NCI-H526 treated with DMSO at 0.1 percent for 48 hours (cell line): ENCODE results near the gene CIP2A.

Experiments used
- DNase-seq: peaks from one replicate; lab custom pipeline; 2025; lab: John Stamatoyannopoulos, UW

CIP2A gene

DNA sequence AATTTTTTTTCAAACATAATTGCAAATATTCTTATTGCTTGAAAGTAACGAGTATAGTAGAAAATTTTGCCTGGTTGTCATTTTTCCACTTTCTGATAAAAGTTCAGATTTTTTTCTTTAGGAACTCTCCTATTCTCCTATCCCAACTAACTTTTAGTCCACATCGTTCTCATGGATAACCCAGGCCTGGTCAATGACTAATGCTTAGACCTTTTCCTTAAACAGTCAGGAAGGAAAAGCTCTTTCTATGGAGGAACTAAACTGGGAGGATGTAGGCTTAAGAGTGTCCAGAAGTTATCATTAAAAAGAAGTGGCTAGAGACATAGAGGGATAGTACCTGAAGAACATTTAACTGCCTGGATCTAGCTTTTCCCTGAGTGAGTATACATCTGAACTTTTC lies 26.7 kb downstream of the CIP2A start:
- no peak for DNase-seq

GRCh38 chr3:108555966-108556581 lies 33.2 kb downstream of the CIP2A start:
- DNase-seq, result no peak

- DNase-seq, result no peak
These were observed 34.2 kb downstream of the CIP2A start for GRCh38 chr3:108554913-108555571.

GRCh38 chr3:108554229-108554628 lies 35.0 kb downstream of the CIP2A start:
- DNase-seq, result no peak

- peak; percentile 3 for DNase-seq
These were observed 36.7 kb downstream of the CIP2A start for GRCh38 chr3:108552267-108553159.

DNA sequence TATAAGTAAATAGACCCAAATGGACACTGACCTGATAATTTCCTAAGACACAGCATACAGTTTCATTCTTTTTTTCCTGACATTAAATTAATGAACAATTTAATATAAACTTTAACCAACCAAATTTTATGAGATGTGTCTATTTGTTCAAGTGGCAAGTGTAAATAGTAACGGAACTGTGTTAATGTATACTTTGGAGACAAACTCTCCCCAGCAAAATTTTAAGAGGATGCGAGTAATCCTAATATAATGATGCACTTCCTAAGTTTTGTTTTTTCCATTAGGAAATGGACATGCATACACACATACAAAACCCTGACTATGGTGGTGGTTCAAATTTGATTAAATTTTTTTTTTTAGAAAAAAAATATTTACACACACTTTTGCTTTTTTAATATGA lies 40.4 kb downstream of the CIP2A start:
- DNase-seq, result no peak

DNA sequence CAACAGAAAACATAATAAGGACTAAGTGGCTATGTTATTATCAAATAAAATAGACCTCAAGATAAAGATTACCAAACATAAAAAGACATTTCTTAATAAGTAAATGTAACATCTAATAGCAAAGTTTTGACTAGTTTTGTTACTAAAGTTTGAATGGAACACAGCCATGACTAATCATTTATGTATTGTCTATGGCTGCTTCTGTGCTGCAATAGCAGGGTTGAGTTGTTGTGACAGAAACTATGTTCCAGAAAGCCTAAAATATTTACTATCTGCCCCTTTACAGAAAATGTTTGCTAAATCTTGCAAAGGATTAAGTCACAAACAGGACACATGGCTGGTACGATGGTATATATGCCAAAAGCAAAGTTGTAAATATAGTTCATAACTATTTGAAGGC lies 40.9 kb downstream of the CIP2A start:
- DNase-seq, result no peak

- DNase-seq, result no peak
These were observed 42.5 kb downstream of the CIP2A start for GRCh38 chr3:108546692-108547091.

DNA sequence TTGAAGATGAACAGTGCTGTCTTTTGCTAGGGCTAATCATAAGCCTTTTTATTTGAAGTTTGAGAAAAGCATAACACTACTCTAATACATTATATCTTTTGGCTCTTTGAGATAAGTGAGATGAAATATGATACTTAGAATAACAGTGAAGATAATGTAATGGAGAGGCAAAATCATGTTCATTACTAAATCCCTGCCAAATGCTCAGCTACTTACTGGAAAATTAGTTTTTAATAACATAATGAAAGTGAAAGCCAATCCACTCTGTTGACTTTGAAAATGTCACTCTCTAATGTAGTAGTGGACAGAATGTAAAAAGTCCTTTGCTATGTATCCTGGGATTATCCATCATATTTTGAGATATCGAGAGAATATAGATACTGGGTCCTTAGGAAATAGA lies 43.0 kb downstream of the CIP2A start:
- no peak for DNase-seq

DNA sequence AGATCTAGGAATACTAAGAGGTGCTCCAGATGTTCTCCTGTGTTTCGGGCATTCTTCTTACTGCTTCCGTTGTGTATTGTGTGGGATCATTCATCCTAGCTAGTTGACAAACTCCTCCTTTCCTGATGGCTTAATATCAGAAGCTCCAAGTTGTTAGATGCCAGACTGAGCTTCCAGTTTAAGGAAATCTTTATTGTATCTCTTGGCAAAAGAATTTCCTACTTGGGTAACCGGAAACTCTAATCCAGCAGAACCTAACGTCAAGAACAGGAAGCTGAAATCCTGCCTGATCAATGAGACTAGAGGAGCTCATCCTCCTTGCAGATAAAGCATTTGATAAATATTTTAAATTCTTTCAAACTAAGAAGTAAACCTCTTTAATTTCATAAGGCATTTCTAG lies 51.2 kb downstream of the CIP2A start:
- DNase-seq, result no peak

- DNase-seq, result no peak
These were observed 60.6 kb downstream of the CIP2A start for GRCh38 chr3:108528459-108529252.

- no peak for DNase-seq
These were observed 61.4 kb downstream of the CIP2A start for GRCh38 chr3:108527817-108528216.

GRCh38 chr3:108527109-108527508 lies 62.1 kb downstream of the CIP2A start:
- DNase-seq, result no peak

DNA sequence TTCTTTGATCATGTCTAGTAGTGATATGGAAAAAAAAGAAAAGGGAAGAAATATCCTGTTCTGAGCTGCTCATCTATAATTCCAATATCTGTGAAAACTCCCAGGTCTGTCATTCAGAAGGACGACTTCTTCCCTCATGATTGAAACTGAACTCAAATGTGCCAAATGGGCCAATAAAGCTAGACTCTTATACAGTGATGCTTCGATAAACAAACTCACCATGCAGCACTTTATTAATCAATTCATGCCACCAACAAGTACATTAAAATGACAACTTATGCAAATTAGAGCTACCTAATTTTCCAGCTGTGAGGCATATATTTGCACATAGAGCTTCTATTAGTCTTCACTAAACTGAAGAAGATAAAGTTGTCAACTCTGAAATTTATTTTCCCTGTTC lies 63.3 kb downstream of the CIP2A start:
- DNase-seq, result no peak

DNA sequence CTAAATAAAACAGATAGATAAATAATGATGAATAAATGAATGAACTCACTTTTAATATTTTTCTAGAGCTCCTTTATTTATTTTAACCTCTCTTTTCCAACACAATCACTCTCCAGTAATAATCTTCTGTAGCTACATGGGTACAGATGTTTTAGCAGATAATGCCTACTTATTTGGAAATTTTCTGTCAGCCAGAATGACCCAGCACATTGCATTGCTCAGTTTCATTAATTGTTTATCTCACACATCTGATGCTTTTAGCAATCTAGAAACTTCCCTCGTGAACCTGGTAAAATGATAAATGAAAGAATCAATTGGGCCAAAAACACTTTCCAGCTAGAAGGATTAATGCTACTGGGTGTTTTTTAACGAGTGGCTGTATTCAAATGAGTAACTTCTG lies 64.0 kb downstream of the CIP2A start:
- no peak for DNase-seq

DNA sequence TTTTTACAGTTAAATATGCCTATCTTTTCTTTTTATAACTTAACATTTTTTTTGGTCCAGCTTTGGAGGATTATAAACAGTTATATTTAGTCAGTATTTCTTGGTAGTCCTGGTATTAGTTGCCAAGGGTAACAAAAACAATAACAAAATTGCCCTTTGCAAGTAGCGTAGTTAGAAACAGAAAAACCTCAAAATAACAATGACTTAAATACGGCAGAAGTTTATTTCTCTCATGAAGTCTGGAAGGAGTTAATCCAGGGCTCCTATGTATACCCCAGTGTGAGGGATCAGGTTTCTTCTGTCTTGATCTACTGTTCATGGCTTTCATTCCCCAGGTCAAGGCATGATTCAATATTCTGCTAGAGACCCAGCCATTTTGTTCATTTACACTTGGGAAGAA lies 64.7 kb downstream of the CIP2A start:
- DNase-seq, result no peak

GRCh38 chr3:108518895-108519294 lies 70.3 kb downstream of the CIP2A start:
- no peak for DNase-seq

DNA sequence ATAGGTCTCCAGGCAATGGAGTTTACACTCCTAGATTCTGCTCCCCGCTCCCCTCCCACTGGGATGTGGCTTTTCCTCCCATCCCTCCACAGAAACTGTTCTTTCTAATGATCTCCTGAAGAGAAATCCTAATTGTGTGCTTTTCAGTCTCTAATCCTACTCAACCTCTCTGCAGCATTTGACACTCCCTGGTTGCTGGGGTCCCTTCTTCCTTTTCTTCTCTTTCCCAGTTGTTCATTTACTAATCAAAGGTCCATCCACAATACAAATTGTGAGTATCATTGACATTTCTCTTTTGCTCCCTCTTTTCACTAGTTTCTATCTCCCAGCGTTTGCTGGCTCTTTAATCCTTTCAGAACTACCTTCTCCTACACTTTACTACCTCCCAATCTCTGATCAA lies 72.4 kb downstream of the CIP2A start:
- DNase-seq, result no peak

GRCh38 chr3:108513961-108514360 lies 75.3 kb downstream of the CIP2A start:
- DNase-seq, result no peak

GRCh38 chr3:108512671-108513070 lies 76.6 kb downstream of the CIP2A start:
- no peak for DNase-seq

DNA sequence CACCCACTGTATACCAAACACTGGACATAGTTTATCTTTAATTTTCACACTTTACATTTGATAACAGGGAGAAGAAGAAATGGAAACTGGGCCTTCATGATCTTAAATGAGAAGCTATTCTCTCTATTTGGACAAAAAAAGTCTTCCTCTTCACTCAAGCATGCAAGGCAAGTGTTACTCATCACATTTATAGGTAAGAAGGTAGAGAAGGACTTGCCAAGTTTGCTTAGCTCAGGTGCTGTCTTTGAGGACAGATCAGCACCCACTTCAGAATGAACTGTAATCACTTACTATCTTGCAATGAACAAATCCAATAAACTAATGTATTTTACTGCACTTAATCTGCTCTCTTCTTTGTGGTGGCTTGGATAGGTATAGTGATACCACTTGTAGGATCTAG lies 77.7 kb downstream of the CIP2A start:
- no peak for DNase-seq

- no peak for DNase-seq
These were observed 78.2 kb downstream of the CIP2A start for GRCh38 chr3:108511055-108511454.
